ENCODE data around the gene TRAFD1.

The TRAFD1 gene

DNA sequence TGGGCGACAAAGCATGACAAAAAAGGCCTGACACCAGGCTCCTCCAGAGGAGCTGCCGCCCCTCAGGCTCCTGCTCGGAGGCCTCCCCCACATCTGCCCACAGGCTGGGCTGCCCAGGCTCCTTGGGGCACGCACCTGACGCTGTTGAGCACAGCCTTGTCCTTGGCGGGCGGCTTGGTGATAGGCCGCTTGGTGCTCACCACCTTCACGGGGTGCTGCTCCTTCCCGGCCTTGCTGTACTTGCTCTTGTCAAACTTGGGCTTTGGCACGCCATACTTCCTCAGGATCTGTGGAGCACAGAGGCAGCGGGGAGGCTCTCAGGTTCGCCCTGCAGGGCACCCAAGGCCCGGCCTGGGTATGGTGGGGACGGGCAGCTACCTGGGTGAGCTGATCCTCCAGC is 53.4 kb downstream of the TRAFD1 start:
- DNase-seq = peak; percentile 22

DNA sequence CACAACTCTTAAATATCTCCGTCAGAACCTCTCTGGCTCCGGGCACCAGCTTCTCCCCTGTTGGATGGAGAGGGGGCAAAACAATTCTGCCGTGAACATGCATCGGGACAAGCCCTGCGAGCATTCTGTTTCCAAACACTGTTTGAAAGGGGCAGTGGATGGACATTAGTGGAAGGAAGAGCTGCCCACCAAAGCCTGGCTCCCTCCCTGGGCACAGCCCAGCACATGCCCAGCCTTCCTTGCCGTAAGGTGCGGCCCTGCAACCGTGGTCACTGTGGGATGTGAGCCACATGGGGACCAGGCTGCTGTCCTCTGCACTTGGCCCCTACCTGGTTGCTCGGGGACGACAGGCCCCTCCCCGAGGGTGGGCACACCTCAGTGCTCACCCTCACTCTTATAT is 54.0 kb downstream of the TRAFD1 start:
- DNase-seq = no peak

DNA sequence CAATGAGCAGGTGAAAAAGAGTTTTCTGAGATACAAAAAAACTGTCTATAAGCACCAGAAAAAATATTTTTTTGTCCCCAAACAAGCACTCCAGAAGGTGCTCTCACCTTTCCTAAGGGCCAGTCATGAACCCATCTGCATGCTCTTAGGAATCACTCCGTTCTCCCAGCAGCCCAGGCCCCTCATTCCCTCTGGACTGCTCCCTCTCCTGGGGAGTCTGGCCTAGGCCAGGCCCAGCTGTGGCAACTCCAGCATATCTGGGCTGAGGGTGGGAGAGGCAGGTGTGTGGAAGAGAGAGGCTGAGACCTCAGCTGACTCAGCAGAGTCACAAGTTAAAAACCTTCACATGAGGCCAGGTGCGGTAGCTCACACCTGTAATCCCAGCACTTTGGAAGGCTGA is 54.6 kb downstream of the TRAFD1 start:
- DNase-seq = no peak

DNA sequence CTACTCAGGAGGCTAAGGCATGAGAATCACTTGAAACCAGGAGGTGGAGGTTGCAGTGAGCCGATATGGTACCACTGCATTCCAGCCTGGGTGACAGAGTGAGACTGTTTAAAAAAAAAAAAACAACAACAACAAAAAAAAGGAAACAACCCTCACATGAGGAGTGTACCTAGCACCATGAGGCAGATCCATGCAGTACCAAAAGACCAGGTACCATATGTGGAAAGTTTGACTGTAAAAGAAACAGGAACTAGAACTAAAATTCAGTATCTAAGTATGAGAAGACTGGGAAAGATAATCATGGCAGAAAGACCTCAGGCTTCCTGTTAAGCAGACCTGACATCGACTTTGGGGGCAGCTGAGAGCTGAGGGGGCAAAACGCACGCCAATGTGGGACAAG is 55.1 kb downstream of the TRAFD1 start:
- DNase-seq = no peak

DNA sequence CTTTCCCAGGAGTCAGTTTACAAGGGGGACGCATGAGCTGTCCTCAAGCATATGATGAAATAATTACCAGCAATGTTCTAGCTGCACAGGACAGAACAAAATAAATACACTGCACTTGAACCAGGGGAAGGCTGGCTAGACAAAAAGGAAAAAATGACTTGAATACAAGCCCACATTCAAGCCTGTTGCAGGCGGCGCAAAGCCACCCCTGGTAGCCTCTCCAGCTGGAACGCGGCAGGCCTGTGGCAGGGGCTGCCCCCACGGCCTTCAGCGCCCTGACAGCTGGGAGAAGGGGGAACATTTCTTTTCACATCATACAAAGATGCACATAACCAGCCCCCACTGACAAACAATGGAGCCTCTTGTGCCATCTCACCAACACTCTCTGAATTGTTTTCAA is 57.1 kb downstream of the TRAFD1 start:
- DNase-seq = no peak

DNA sequence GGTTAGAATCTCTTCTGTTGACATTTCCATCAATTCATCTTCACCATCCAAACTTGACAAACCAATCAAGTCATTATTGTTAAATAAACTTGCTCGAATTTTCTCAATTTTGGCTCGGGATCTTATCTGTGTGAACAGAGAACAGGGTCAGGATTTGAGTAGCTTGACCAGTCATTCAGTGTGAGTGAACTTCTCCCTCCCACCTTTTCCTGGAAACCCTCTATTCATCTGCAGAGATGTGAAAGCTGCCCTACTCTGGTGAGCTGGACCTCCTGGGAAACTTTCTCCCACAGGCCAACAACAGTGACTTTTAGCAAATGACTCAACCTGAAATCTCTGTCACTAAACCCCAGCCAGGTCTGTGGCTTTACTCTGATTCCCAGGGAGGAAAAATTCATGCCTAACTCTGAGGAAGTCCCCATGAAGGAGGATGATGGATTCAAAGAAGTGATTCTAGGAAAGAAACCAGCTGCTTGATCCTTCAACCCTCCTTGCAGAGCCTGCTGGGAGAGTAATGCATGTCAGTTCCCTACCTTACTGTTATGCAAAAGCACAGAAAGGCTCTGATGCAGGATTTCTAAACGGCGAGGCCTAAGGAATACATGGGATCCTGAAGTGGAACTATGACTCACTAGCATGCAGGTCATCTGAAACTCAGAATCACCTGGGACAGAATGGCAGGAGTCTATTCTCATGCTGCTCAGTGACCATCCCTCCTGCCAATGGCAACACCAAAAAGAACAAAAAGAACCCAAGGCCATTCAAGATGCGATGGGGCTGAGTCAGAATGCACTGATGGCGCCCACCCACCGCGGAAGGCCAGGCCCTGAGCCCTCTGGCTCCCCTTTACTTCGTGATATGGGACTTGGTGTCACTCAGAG is 58.0 kb downstream of the TRAFD1 start:
- DNase-seq = no peak

DNA sequence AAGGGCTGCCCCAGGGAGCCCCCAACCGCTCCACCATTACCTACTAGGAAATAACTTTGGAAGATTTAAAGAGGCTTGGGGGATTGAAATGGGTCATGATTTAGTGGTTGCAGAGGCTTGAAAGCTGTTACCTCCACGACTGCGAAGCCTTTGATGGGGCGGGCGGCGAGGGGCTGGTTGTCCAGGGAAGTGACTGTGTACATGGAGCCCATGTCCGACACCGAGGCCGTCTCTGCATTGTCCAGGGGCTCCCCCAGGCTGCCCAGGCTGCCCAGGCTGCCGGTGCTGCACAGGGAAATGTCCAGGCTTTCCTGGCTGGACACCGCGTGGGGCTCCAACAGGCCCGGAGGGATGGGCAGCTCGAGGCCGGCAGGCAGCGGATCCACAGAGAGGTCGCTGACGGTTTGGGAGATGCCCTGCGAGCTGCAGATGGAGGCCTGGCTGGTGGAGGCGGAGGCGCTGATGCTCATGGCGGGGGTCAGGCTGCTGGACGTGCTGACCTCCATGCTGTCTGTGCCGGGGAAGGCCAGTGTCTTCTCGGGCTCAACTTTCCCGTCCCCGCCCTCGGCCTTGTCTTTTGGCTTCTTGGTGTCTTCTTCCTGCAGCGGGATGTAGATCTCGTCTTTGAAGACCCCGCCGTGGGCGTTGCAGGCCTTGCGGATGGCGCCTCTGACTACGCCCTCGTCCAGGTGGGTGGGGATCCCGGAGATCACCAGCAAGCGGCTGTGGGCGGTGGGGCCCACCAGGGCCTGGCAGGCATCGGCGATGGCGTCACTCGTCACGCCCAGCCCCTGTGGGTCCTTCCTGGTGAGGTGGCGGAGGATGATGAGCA is 58.9 kb downstream of the TRAFD1 start:
- DNase-seq = no peak

DNA sequence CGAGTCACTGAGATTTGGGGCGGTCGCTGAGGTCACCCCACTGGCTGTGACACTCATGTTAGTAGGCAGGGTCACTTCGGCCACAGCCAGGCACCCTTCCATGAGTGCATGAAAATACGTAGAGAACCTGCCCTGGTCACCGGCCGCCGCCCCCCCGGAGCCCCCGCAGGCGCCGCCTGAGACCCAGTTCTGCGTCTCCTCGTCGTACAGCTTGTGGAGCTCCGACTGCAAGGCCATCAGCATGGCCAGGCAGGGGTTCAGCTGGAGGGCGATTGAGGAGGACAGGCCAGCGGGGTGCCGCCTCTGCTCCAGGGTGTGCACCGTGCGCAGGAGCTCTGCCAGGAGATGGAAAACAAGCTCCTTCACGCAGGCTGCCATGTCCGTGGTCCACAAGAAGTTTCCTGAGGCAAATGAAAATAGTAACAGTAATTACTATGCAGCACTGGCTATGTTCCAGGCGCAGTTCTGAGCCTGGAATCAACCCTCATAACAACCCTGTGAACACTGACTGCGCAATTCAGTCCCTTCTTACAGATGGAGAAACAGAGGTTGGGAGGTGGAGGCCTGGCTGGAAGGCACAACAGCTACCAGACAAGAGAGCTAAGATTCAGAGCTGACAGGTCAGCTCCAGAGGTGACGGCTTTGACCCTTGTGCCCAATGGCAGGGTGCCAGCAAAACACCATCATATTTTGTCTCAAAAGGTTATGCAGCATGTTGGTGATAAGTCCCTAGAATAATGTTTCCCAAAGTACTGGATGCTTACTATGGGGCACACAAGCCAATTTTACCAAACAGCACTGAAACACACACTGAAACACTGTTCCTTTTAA is 59.9 kb downstream of the TRAFD1 start:
- DNase-seq = no peak

DNA sequence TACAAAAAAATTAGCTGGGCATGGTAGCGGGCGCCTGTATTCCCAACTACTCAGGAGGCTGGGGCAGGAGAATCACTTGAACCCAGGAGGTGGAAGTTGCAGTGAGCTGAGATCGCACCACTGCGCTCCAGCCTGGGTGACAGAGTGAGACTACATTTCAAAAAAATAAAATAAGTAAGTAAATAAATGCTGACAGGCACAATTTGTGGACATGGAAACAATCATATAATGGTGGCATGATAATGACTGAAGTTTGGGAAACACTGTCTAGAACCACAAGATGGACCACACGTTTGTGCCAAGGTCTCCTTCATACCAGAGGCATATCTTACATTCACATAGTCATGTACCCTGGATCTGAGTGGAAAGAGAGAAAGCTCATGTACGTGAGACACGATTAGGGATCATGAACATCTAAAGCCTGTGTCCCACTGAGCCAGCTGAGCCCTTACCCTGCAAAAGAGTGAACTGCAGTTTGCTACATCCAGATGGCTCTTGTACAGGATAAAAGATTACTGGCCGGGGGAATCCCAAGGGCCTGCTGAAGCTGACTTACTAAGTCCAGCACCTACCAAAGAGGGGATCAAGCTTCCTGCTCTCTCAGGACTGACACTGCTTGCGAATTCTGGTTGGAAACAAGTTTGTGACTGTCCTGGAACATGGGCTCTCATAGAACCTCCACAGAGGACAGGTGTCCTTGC is 62.9 kb downstream of the TRAFD1 start:
- no peak for DNase-seq

DNA sequence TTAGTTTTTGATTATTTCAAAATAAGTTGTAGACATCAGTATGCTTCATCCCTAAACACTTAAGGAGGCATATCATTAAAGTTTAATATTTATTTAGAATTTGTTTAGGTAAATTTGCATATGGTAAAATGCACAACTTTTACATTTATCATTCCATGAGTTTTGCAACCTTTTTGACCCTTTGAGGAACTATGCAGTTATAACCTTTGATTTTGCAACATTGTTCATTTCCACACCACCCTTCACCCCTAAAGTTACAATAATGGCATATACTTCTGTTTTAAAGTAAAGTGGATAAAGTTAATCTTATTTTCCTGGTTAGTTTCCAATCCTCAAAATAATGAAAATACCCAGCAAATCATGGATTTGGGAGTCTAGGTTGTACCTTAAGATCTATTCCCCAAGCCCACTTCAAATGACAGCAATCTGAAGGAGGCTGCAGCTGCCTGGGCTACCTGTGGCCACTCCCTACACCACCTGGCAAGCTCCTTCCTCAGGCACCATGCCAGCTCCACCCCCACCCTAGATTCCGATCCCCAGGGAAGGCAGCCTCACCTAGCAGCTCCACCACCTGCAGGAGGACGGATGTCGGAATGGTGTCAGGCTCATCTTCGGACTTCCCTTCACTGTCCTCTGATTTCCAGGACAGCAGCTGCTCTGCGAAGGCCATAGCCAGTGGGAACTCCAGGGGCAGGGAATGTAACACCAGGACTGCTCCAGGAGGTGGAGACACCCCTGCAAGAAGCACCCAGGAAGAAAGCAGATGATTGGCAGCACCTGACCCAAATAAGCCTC is 65.1 kb downstream of the TRAFD1 start:
- DNase-seq = no peak

DNA sequence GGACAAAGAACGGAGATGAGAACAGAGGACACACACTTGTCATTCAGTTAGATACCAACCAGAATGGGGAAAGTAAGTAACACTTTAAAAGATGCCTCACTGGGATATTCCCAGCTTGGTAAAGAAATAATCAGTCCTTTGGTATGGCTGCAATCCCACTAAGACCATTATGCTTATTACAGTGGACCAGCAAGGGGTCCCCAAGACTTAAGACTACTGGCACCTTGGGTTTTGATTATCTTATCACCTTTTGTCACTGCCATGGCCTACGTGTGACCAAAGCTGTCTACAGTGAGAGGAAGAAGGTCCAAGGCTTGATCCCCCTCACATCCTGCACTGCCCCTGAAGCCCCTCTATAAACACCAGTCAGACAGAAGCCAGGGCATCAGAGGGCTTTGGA is 65.8 kb downstream of the TRAFD1 start:
- DNase-seq = no peak

DNA sequence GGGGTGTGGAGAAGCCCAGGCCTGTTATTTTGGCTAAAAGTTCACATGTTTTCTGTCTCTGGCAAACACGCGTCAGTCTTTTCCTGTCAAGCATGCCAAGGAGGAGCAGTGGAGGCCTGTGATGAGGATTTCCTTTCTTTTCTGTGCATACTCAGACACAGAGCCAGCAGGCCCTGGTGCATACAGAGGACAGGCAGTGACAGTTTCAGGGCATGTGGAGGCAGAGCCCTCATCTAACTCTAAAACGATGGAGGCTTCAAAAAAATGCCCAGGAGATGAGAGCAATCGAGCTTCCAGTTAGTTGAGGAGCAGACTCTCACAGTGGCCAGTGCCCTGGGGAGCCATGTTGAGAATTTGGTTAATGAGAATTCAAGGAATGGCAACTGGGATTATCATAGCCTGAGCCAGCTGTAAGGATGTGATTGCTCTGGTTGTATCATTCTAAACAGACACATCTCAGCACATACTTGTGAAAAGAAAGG is 66.5 kb downstream of the TRAFD1 start:
- DNase-seq = no peak

DNA sequence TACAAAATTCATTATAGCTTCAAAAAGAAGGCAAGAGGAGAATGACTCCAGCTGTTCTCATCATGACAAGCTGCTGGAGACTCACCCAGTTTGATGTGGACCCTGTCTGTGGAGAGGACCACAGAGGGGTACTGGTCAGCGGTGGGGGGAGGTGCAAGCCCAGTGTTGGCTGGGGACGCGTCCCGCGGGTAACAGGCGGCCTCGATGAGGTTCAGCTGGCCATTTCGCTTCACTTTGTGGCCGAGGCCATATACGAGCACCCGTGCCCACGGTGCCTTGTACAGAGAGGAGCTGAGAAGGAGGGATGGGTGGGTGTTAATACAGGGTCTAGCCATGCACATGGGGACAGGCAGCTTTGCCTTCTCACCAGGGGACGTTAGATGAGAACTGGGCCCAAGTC is 67.1 kb downstream of the TRAFD1 start:
- DNase-seq = no peak

DNA sequence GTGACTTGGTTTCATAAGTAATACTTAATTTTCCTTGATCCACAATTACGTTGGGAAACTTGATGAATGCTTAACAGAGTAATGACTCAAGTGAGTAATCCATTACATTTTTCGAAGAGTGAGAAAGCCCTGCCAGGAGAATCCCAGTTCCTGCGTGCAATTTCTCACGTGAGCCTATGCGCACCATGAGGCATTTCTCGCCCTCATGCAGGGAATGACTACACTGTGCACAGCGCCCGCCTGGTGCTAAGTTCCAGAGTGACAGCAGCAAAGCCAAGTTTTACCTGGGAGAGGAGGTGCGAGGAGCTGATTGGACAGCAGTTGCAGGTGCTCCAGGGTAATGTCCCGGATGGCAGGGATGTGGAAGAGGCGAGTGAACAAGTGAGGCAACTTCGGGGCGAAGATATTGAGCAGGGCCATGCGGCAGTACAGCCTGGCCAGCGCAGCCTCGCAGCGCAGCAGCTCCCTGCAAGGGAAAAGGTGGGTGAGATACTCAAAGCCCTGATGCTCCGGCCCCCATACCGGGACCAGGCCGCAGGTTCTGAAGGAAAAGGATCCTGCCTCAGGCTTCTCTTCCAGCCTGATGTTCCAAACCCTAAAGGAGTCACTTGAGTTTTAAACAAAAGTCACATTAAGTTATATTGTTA is 69.4 kb downstream of the TRAFD1 start:
- DNase-seq = no peak

DNA sequence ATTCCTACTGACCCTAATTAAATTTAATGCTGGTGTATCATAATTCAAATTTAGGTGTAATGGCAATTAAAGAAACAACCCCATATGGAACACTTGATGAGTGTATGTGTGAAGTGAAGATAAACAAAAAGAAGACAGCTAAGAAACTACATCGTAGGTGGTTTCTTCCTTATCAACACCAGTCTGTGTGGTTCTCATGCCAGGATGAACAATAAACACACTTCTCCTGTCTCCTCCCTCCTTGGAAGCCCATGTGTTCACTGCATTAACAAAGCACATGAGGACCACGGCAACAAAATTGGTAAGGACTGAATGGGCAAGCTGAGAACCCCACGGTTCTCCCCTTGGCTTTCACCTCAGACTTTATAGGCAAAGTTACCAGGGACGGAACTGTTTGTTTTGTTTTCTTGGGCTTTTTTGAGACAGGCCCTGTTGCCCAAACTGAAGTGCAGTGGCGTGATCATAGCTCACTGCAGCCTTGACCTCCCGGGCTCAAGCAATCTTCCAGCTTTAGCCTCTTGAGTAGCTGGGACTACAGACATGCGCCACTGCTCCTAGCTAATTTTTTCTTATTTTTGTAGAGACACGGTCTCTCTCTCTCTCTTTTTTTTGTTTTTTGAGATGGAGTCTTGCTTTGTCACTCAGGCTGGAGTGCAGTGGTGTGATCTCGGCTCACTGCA is 71.0 kb downstream of the TRAFD1 start:
- DNase-seq = no peak

DNA sequence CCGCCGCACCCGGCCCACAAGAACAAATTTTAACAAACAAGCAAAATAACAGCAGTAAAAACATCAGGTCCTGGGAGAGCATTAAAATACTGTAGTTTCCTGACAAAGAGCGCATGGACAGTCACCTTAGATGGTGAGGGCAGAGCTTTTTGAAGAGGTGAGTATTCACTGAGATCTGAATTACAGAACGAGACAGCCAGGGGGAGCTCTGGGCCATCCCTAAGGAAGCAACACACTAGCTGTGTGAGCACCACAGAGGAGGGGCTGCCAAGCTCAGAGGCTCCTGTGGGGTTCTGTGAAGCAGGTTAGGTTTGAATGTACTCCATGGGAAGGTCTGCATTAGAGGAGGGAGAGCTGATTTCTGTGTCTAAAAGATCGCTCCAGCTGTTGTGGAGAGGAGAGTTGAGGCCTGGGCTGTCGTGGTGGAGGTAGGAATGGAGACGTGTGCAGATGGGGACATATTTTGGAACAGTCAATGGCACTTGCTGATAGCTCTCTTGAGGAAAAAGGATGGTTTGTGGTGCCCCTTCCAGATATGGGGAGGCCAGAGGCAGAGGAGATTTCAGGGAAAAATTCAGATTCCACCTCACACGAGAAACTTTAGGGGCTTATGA is 72.9 kb downstream of the TRAFD1 start:
- DNase-seq = peak; percentile 75

DNA sequence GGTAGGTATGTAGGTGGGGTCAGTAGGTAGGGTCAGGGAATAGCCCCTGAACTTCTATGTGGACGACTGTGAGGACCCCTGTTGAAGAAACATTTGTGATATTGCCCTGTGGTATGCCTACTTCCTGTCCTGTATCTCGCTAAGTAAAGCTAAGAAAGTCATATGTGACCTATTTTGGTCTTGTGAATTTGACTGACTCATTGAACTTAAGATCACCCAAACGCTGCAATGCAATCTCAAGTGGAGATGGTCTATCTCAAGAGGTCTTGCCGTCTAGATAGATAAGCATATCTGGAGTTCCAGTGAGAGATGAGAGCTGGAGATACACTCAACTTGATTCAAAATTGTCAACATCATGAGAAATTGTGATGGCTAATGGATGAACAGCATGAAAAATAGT is 73.8 kb downstream of the TRAFD1 start:
- DNase-seq = no peak

Measured in activated effector memory CD4-positive, alpha-beta T cell treated with anti-CD3 and anti-CD28 coated beads, Interleukin-2, amount 50 U/mL, for 16 hours (primary cell).